Neural crest cell (in vitro differentiated cells): ENCODE measurements around the gene HMGCS2. TPM values are rescaled to one million over a fixed set of nuclear protein-coding genes. Genes with fewer than 3 reads are reported as not detected.

Experiments used
- DNase-seq: peaks from one replicate; pipeline ENCODE4 v3.0.0; 2021; ENCODE audit warnings: low read depth, mixed read lengths, low spot score
- H3K27ac Mint-ChIP-seq: one replicate; pipeline ENCODE4 v1.8.0; 2021; ENCODE audit warnings: mild to moderate bottlenecking, mixed read lengths; ENCODE audit not compliant: unreplicated experiment
- H3K27me3 Mint-ChIP-seq: 2 replicates; pipeline ENCODE4 v1.8.0; 2021; ENCODE audit warnings: low read depth, mild to moderate bottlenecking, mixed read lengths
- H3K36me3 Mint-ChIP-seq: 2 replicates; pipeline ENCODE4 v1.8.0; 2021; ENCODE audit warnings: low read depth, mild to moderate bottlenecking, mixed read lengths
- H3K4me1 Mint-ChIP-seq: 2 replicates; pipeline ENCODE4 v1.8.0; 2021; ENCODE audit warnings: mixed read lengths
- H3K4me3 Mint-ChIP-seq: one replicate; pipeline ENCODE4 v1.8.0; 2021; ENCODE audit warnings: mild to moderate bottlenecking, mixed read lengths
- H3K9me3 Mint-ChIP-seq: 2 replicates; pipeline ENCODE4 v1.8.0; 2021; ENCODE audit warnings: mixed read lengths
- total RNA-seq: library from RNA; stranded (reverse); gene quantifications from 2 replicates; pipeline ENCODE4 v1.2.1, GENCODE V29; 2021
- TF ChIP-seq, protein P1 (sequence below): fragments of 200-600 bp; sonication (generic); conservative IDR thresholded peaks from 2 replicates; pipeline ENCODE4 v1.5.0; 2021; ENCODE audit warnings: antibody characterized with exemption, mild to moderate bottlenecking

Gene HMGCS2
- total RNA-seq, 1 donor from 2014 or later = not detected

- H3K4me3 Mint-ChIP-seq = no peak overlapping the region
- H3K36me3 Mint-ChIP-seq = no peaks in the 10 kb centered on the region
- H3K9me3 Mint-ChIP-seq = no peaks in the 10 kb centered on the region
- DNase-seq = no peak
- TF ChIP-seq, protein P1, sequence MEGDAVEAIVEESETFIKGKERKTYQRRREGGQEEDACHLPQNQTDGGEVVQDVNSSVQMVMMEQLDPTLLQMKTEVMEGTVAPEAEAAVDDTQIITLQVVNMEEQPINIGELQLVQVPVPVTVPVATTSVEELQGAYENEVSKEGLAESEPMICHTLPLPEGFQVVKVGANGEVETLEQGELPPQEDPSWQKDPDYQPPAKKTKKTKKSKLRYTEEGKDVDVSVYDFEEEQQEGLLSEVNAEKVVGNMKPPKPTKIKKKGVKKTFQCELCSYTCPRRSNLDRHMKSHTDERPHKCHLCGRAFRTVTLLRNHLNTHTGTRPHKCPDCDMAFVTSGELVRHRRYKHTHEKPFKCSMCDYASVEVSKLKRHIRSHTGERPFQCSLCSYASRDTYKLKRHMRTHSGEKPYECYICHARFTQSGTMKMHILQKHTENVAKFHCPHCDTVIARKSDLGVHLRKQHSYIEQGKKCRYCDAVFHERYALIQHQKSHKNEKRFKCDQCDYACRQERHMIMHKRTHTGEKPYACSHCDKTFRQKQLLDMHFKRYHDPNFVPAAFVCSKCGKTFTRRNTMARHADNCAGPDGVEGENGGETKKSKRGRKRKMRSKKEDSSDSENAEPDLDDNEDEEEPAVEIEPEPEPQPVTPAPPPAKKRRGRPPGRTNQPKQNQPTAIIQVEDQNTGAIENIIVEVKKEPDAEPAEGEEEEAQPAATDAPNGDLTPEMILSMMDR = no peak
- no peak overlapping the region for H3K27ac Mint-ChIP-seq
- no peaks in the 10 kb centered on the region for H3K27me3 Mint-ChIP-seq
- peaks cover 8% of the 10 kb centered on the region for H3K4me1 Mint-ChIP-seq
Observed at GRCh38 chr1:119781434-119782210, 12.9 kb upstream of the HMGCS2 start.

- Mint-ChIP-seq H3K27ac (no peak overlapping the region), H3K4me3 (no peak overlapping the region), H3K9me3 (no peaks in the 10 kb centered on the region)
Observed at GRCh38 chr1:119779869-119780356, 11.2 kb upstream of the HMGCS2 start.

GRCh38 chr1:119778886-119779560, 10.3 kb upstream of the HMGCS2 start:
- no peak overlapping the region for H3K27ac Mint-ChIP-seq
- H3K36me3 Mint-ChIP-seq = no peaks in the 10 kb centered on the region
- no peak for DNase-seq
- no peak overlapping the region for H3K4me3 Mint-ChIP-seq
- peaks cover 8% of the 10 kb centered on the region for H3K4me1 Mint-ChIP-seq
- no peaks in the 10 kb centered on the region for H3K27me3 Mint-ChIP-seq
- H3K9me3 Mint-ChIP-seq = no peaks in the 10 kb centered on the region
- TF ChIP-seq, protein P1 = no peak

More at GRCh38 chr1:119779869-119780356, 11.2 kb upstream of the HMGCS2 start:
- H3K4me1 Mint-ChIP-seq = peaks cover 8% of the 10 kb centered on the region
- H3K27me3 Mint-ChIP-seq = no peaks in the 10 kb centered on the region
- TF ChIP-seq, protein P1 = no peak
- H3K36me3 Mint-ChIP-seq = no peaks in the 10 kb centered on the region
- no peak for DNase-seq

DNA sequence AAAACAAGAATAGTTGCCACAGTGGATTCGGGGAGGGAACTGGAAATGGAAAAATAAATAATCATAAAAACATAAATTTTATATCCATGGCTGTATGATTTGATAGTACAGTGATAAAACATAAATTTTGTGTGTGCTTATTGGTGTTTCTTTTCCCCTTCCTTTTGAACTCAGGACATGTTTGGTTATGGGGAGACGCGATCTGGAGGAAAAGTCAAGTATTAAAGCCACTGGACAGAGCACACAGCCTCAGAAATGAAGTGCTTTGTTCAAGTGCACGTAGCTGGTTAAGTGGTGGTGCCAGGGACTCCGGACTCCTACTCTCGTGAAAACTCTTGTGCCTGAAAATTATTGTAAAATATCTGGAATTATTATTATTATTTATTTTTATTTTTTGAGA, 9.7 kb upstream of the HMGCS2 start:
- H3K27me3 Mint-ChIP-seq = no peaks in the 10 kb centered on the region
- H3K9me3 Mint-ChIP-seq = no peaks in the 10 kb centered on the region
- H3K4me1 Mint-ChIP-seq = peaks cover 13% of the 10 kb centered on the region
- H3K27ac Mint-ChIP-seq = no peak overlapping the region
- no peaks in the 10 kb centered on the region for H3K36me3 Mint-ChIP-seq
- TF ChIP-seq, protein P1 = no peak
- H3K4me3 Mint-ChIP-seq = no peak overlapping the region
- no peak for DNase-seq

- Mint-ChIP-seq H3K4me1 (peaks cover 11% of the 10 kb centered on the region), H3K27ac (no peak overlapping the region), H3K36me3 (no peaks in the 10 kb centered on the region), H3K4me3 (no peak overlapping the region), H3K9me3 (no peaks in the 10 kb centered on the region), H3K27me3 (no peaks in the 10 kb centered on the region)
- TF ChIP-seq, protein P1 = no peak
- DNase-seq = no peak
Observed at GRCh38 chr1:119774746-119775490, 6.2 kb upstream of the HMGCS2 start.
